Stimulated activated CD8-positive, alpha-beta memory T cell treated with anti-CD3 and anti-CD28 coated beads, Interleukin-4, amount 100 ng/mL, for 48 hours (primary cell): ENCODE data around the gene ACBD7.

Source experiments
- DNase-seq: peaks from one replicate; pipeline ENCODE4 v3.0.0-alpha.2; 2020

ACBD7 gene

GRCh38 chr10:15088428-15089261 lies at the start of gene ACBD7:
ACBD7 (minus strand) TSS chr10:15088776; CDS start chr10:15088728, 48 bp downstream.
- peak; percentile 88 for DNase-seq

- no peak for DNase-seq
These were observed 49.1 kb upstream of the ACBD7 start for GRCh38 chr10:15137636-15138035.

- DNase-seq, result no peak
These were observed 48.4 kb upstream of the ACBD7 start for GRCh38 chr10:15137036-15137359.

- DNase-seq, result no peak
These were observed 47.8 kb upstream of the ACBD7 start for GRCh38 chr10:15136129-15137035.

- DNase-seq, result no peak
These were observed 42.8 kb upstream of the ACBD7 start for GRCh38 chr10:15131330-15131729.

GRCh38 chr10:15124908-15125307 lies 36.3 kb upstream of the ACBD7 start:
- DNase-seq, result no peak

- no peak for DNase-seq
These were observed 35.6 kb upstream of the ACBD7 start for GRCh38 chr10:15124190-15124589.

- DNase-seq, result no peak
These were observed 35.2 kb upstream of the ACBD7 start for GRCh38 chr10:15123749-15124184.

GRCh38 chr10:15122477-15123030 lies 34.0 kb upstream of the ACBD7 start:
- DNase-seq, result no peak

- DNase-seq, result no peak
These were observed 33.1 kb upstream of the ACBD7 start for GRCh38 chr10:15121707-15122106.

- DNase-seq, result no peak
These were observed 31.9 kb upstream of the ACBD7 start for GRCh38 chr10:15120523-15120922.

GRCh38 chr10:15118615-15119014 lies 30.0 kb upstream of the ACBD7 start:
- no peak for DNase-seq

GRCh38 chr10:15116225-15116624 lies 27.6 kb upstream of the ACBD7 start:
- DNase-seq, result no peak

- DNase-seq, result no peak
These were observed 25.2 kb upstream of the ACBD7 start for GRCh38 chr10:15113766-15114165.

- DNase-seq, result no peak
These were observed 24.1 kb upstream of the ACBD7 start for GRCh38 chr10:15112657-15113056.

GRCh38 chr10:15106352-15107013 lies 17.9 kb upstream of the ACBD7 start:
- peak; percentile 79 for DNase-seq

GRCh38 chr10:15103513-15103912 lies 14.9 kb upstream of the ACBD7 start:
- no peak for DNase-seq

- DNase-seq, result no peak
These were observed 11.3 kb upstream of the ACBD7 start for GRCh38 chr10:15099886-15100285.

- DNase-seq, result peak; percentile 99
These were observed 8.6 kb upstream of the ACBD7 start, which contains the start of gene RPP38 for GRCh38 chr10:15097011-15097812. RPP38 (plus strand) TSS chr10:15097355; CDS start chr10:15103315, 5,960 bp downstream.

- no peak for DNase-seq
These were observed 8.1 kb upstream of the ACBD7 start for GRCh38 chr10:15096661-15097010.

GRCh38 chr10:15092855-15093408 lies 4.4 kb upstream of the ACBD7 start:
- no peak for DNase-seq

- DNase-seq, result no peak
These were observed 2.8 kb upstream of the ACBD7 start for GRCh38 chr10:15091418-15091817.
